Measurements from ENCODE around the gene SEMA6D. TPM values are rescaled to one million over a fixed set of nuclear protein-coding genes. Genes with fewer than 3 reads are reported as not detected.

SEMA6D gene
- total RNA-seq, 1 donor from 2014 or later = 34.9 TPM

- no peak for DNase-seq
Measured at GRCh38 chr15:47743886-47744285, 26.6 kb downstream of the SEMA6D start.

- no peak for DNase-seq
Measured at GRCh38 chr15:47744496-47744895, 27.2 kb downstream of the SEMA6D start.

DNA sequence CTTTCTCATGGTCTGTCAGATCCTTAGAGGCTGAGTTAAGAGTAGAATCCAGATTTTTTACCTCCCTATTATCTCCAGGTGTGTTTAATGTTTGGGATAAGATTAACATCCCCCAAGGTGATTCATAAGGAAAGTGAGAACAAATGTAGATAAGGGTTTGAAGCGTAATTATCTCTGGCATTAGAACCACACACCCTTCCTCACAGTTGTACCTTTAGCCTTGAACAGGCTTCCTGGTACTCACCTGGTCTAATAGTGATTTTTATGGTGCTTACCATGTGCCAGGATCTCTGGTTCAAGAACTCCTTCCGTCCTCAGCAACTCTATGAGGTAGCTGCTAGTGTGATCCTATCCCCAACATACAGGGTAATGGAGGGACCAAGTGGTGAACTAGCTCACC is 27.7 kb downstream of the SEMA6D start:
- no peak for DNase-seq

GRCh38 chr15:47746516-47746915 is 29.2 kb downstream of the SEMA6D start:
- DNase-seq = no peak

DNA sequence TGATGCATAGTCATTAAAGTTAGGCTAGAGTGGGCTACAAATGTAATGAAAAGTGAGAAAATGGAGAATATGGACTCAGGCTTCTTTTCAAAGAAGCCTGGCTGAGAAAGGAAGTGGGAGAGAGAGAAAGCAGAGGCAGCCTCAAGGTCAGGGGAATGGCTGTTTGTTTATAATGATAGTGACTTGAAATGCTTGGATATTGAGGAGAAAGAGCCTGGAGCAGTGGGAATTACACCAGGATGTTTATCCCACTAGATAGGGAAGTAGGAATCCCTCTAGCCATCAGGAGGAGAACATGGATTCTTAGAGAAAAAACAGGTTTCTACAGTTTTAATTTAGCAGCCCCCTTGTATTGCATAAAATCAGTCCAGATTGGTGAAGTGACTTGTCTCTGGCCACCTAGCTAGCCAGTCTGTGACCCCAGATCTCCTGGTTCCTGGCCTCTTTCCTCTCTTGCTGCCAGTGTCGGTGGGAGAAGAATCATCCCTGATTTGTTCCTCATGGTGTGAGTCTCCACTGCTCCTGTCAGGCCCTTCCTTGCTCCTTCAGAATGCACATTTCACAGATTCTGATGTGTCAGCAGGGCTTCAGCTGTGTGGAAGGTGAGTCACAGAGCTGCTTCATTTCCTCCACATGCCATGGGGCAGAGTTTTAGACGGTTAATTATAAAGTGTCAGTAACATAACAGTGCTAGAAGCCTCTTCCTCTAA is 32.9 kb downstream of the SEMA6D start:
- DNase-seq = no peak

DNA sequence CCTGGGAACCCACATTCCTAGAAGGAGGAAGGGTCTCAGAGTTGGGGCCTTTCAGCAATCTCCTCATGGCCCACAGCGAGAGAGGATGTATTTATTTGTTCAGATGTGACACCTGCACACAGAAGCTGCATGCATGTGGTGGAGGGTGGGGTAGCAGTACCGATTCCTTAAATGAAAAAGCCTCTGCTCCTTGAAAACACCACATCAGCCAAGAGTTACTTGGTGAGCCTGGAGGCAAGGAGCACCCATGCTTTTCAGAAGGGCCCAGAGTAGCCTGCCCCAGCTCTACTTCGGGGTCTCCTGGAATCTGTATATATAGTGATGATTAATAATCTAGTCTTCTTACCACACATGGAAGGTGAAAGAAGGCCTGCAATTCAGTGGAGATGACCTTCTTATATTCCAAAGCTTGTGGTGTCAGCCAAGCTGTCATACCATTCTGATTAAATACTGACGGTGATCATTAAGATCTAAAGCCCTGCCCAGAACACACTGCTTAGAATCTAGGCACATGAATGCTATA is 33.5 kb downstream of the SEMA6D start:
- no peak for DNase-seq

- no peak for DNase-seq
Measured at GRCh38 chr15:47753591-47753990, 36.3 kb downstream of the SEMA6D start.

- DNase-seq = no peak
Measured at GRCh38 chr15:47754312-47754711, 37.0 kb downstream of the SEMA6D start.

GRCh38 chr15:47755941-47756340 is 38.6 kb downstream of the SEMA6D start:
- DNase-seq = no peak

- DNase-seq = peak; percentile 21
Measured at GRCh38 chr15:47756872-47757271, 39.6 kb downstream of the SEMA6D start.

DNA sequence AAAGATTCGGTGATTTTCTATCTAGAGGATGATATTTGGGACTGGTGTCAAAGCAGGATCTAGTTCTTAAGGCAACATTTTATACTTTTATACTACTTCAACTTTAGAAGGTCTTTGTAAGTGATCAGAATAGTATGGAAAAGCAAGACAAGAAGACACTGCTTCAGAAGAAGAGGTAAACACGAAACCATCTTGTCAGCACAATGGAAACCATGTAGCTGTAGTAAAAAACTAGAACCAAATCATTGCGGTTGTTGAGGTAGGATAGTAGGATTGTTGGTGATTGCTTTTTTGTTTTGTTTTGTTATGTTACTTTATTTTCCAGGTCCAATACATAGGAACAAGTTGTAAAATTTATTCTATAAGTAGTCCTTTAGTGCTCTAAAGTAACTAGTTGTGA is 40.0 kb downstream of the SEMA6D start:
- no peak for DNase-seq

GRCh38 chr15:47762621-47763020 is 45.3 kb downstream of the SEMA6D start:
- DNase-seq = no peak

- no peak for DNase-seq
Measured at GRCh38 chr15:47764666-47765065, 47.4 kb downstream of the SEMA6D start.

DNA sequence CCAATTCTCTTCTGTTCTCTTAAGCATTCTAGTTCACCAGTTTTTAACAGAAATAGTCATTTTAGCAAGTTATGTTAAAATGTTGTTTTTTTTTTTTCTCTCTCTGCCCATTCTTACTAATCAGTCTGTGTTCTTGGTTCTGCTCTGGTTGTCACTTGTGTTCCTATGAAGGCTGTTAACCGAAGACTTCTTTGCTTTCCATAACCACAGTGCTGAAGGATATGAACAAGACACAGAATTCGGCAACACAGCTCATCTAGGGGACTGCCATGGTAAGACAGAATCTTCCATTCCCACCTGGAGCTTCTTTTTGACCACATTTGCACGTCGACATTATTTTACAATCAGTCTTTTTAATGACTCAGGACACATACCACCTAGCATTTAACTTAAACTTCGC is 49.1 kb downstream of the SEMA6D start:
- no peak for DNase-seq

GRCh38 chr15:47767035-47767434 is 49.7 kb downstream of the SEMA6D start:
- no peak for DNase-seq

- DNase-seq = no peak
Measured at GRCh38 chr15:47768735-47769134, 51.4 kb downstream of the SEMA6D start.

- DNase-seq = no peak
Measured at GRCh38 chr15:47769166-47769565, 51.9 kb downstream of the SEMA6D start.

GRCh38 chr15:47773143-47773542 is 55.8 kb downstream of the SEMA6D start:
- DNase-seq = no peak

DNA sequence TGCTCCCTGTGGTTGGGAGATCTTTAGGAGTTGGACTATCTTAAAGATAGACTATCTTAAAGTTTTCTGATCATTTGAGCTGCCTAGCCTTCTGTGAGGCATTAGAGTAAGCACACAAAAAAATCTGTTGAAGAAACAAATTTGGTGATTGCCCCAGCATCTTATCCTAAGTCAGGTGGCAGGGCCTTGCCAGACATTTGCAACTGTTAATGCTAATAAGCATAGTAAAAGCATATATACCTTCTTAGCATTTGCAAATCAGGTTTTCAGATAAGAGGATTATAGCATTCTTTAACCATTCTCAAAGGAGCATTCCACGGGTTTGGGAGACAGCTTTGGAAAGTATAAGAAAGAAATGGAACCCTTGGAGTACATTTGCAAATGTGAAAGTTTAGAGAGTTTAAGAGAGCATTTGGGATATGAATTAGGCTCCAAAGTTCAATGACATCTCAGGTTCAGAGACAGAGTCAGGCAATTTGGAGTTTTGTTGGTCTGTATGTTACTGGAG is 61.0 kb downstream of the SEMA6D start:
- no peak for DNase-seq

- no peak for DNase-seq
Measured at GRCh38 chr15:47780971-47781370, 63.7 kb downstream of the SEMA6D start.

DNA sequence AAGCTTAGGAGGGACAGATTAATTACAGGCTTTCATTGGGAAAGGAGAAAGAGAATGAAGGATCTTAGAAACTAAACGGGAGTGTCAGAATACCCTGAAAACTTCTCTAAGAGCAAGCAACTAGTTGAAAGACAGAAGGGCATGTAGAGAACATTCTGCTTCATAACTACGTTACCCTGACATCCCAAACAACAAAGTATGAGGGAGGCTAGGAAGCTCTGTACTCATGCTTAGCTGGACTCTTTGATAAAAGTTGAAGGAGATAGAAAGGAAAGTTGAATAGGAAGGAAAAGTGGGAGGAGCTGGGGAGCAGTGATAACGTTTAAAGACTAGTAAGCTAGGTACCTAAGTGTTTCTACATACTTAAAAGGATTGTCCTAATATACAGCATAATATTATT is 64.2 kb downstream of the SEMA6D start:
- DNase-seq = no peak

- no peak for DNase-seq
Measured at GRCh38 chr15:47784820-47785219, 67.5 kb downstream of the SEMA6D start.

DNA sequence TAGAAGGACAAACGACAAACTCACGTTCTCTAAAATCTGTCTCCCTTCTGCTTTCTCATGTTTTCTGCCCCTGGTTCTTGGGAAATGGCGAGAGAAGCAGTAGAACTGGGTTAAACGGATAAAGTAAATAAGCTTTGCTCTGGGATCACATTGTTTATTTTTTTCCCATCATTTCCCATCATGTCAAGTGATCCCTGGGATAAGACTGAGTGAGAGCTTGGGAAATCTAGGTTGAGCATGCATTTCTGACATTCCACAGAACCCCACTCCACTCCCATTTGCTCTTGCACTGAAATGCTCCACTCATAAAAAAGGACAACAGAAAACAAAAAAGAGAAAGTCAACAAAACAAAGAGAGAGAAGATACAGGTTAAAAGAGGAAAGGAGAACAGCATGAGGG is 69.1 kb downstream of the SEMA6D start:
- DNase-seq = no peak

DNA sequence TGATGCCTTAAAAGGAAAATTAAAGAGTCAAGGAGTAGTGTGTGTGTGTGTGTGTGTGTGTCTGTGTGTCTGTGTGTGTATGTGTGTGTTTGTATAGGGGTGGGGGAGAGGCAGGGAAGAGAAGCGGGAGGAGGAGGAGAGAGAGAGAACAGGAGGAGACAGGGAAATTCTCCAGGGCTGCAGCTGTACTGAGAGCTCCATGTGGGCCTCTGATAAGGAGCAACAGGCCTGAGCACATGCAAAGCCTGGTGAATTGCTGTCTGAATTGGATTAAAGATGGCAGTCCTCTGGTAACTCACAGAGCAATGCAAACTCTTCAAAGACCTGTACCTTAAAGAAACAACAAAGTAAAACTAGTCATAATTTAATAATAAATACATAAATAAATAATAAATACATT is 70.6 kb downstream of the SEMA6D start:
- DNase-seq = no peak

Measured in tongue (tissue), 2 donors.